Endodermal cell (in vitro differentiated cells): ENCODE results near the gene ZNF618. TPM values are rescaled to one million over a fixed set of nuclear protein-coding genes. Genes with fewer than 3 reads are reported as not detected.

Experiments used
- DNase-seq: peaks from one replicate; pipeline ENCODE4 v3.0.0-alpha.2; 2017
- H3K27ac ChIP-seq: 2 replicates; pipeline ENCODE4 v1.5.1; 2013; ENCODE audit warnings: mild to moderate bottlenecking, low read depth, low read length, moderate library complexity
- H3K27me3 ChIP-seq: 2 replicates; pipeline ENCODE4 v1.6.1; 2013; ENCODE audit warnings: mild to moderate bottlenecking, low read length, moderate library complexity; ENCODE audit not compliant: insufficient read depth, control insufficient read depth, poor library complexity, severe bottlenecking
- H3K36me3 ChIP-seq: 2 replicates; pipeline ENCODE4 v1.7.0; 2013; ENCODE audit warnings: mild to moderate bottlenecking, low read length, moderate library complexity; ENCODE audit not compliant: control insufficient read depth, insufficient read depth
- H3K4me1 ChIP-seq: one replicate; pipeline ENCODE4 v1.7.0; 2013; ENCODE audit warnings: low read length; ENCODE audit not compliant: control insufficient read depth, insufficient read depth
- H3K4me3 ChIP-seq: 2 replicates; pipeline ENCODE4 v1.5.1; 2013; ENCODE audit warnings: mild to moderate bottlenecking, low read length, moderate library complexity
- H3K9ac ChIP-seq: 2 replicates; pipeline ENCODE4 v1.6.1; 2013; ENCODE audit warnings: mild to moderate bottlenecking, low read length, moderate library complexity; ENCODE audit not compliant: poor library complexity, severe bottlenecking; ENCODE audit errors: extremely low read depth
- H3K9me3 ChIP-seq: 2 replicates; pipeline ENCODE4 v1.6.1; 2013; ENCODE audit warnings: mild to moderate bottlenecking, low read length, moderate library complexity; ENCODE audit not compliant: control insufficient read depth
- H3K27ac Mint-ChIP-seq: 2 replicates; pipeline ENCODE4 v1.8.0; 2020; ENCODE audit warnings: mixed read lengths
- H3K27me3 Mint-ChIP-seq: 2 replicates; pipeline ENCODE4 v1.8.0; 2021; ENCODE audit warnings: mild to moderate bottlenecking, mixed read lengths; ENCODE audit not compliant: insufficient read depth
- H3K36me3 Mint-ChIP-seq: 2 replicates; pipeline ENCODE4 v1.8.0; 2020; ENCODE audit warnings: low read depth, mixed read lengths
- H3K4me1 Mint-ChIP-seq: 2 replicates; pipeline ENCODE4 v1.8.0; 2020; ENCODE audit warnings: mixed read lengths
- H3K4me3 Mint-ChIP-seq: 2 replicates; pipeline ENCODE4 v1.8.0; 2020; ENCODE audit warnings: mild to moderate bottlenecking, moderate library complexity, mixed read lengths
- H3K9me3 Mint-ChIP-seq: 2 replicates; pipeline ENCODE4 v1.8.0; 2020; ENCODE audit warnings: mild to moderate bottlenecking, mixed read lengths
- CTCF ChIP-seq: fragments of 200-600 bp; sonication (generic); conservative IDR thresholded peaks from 2 replicates; pipeline ENCODE4 v1.5.0; 2021; ENCODE audit warnings: antibody characterized with exemption, mild to moderate bottlenecking
- WGBS, 2 experiments: methylation state at CpG; one replicate each; pipeline versions ENCODE4 v1.1.5 to v1.1.7; 2013; ENCODE audit warnings: missing lambda C conversion rate in 2 of 2, mixed read lengths in 1 of 2; ENCODE audit not compliant: insufficient coverage in 1 of 2, insufficient read length in 1 of 2; 5-methylcytosine and 5-hydroxymethylcytosine counted together
- total RNA-seq, 2 donors: library from RNA; stranded (reverse); fragmentation: NEBNext Ultra II Directional in 1 of 2; extraction: Animal tissue kit (Norgen Biotek cat#: 25700) in 1 of 2; gene quantifications; 2 replicates in 1 of 2; 3 replicates in 1 of 2; pipeline ENCODE4 v1.2.1, GENCODE V29; 2021

Gene ZNF618
- total RNA-seq, 2 donors from 2014 or later, result 34.5 to 37.5 TPM

- H3K9me3 Mint-ChIP-seq, result no peaks in the 10 kb centered on the region
- TF ChIP-seq CTCF, result no peak
- H3K27ac ChIP-seq, result no peak overlapping the region
- no peaks in the 10 kb centered on the region for H3K36me3 ChIP-seq
- H3K9ac ChIP-seq, result no peak overlapping the region
- no peaks in the 10 kb centered on the region for H3K27me3 ChIP-seq
- H3K36me3 Mint-ChIP-seq, result peaks cover 2% of the 10 kb centered on the region
- peaks cover 2% of the 10 kb centered on the region for H3K4me1 Mint-ChIP-seq
- H3K27me3 Mint-ChIP-seq, result no peaks in the 10 kb centered on the region
- WGBS, 2 experiments, result 93 to 96% methylated on average over 5 to 9 of the region's 9 CpGs
- no peak overlapping the region for H3K27ac Mint-ChIP-seq
- DNase-seq, result no peak
- H3K4me3 ChIP-seq, result no peak overlapping the region
- no peaks in the 10 kb centered on the region for H3K4me1 ChIP-seq
- H3K9me3 ChIP-seq, result no peaks in the 10 kb centered on the region
- H3K4me3 Mint-ChIP-seq, result no peak overlapping the region
Observed at GRCh38 chr9:113909421-113909820, 33.3 kb downstream of the ZNF618 start.

- Histone ChIP-seq H3K9me3 (no peaks in the 10 kb centered on the region), H3K27me3 (no peaks in the 10 kb centered on the region), H3K9ac (no peak overlapping the region), H3K36me3 (no peaks in the 10 kb centered on the region), H3K4me3 (no peak overlapping the region), H3K4me1 (no peaks in the 10 kb centered on the region), H3K27ac (no peak overlapping the region)
- peaks cover 2% of the 10 kb centered on the region for H3K4me1 Mint-ChIP-seq
- 88 to 90% methylated on average over 9 to 11 of the region's 11 CpGs for WGBS, 2 experiments
- no peaks in the 10 kb centered on the region for H3K9me3 Mint-ChIP-seq
- no peak overlapping the region for H3K27ac Mint-ChIP-seq
- no peaks in the 10 kb centered on the region for H3K27me3 Mint-ChIP-seq
- H3K4me3 Mint-ChIP-seq, result no peak overlapping the region
- no peak for TF ChIP-seq CTCF
- no peak for DNase-seq
- H3K36me3 Mint-ChIP-seq, result peaks cover 2% of the 10 kb centered on the region
Observed at GRCh38 chr9:113910036-113910639, 34.0 kb downstream of the ZNF618 start.

- peaks cover 4% of the 10 kb centered on the region for H3K4me1 Mint-ChIP-seq
- no peak for TF ChIP-seq CTCF
- peaks cover 12% of the 10 kb centered on the region for H3K36me3 Mint-ChIP-seq
- Histone ChIP-seq H3K4me1 (no peaks in the 10 kb centered on the region), H3K27me3 (no peaks in the 10 kb centered on the region), H3K36me3 (peaks cover 7% of the 10 kb centered on the region), H3K27ac (no peak overlapping the region), H3K9ac (no peak overlapping the region), H3K9me3 (no peaks in the 10 kb centered on the region), H3K4me3 (no peak overlapping the region)
- no peak overlapping the region for H3K4me3 Mint-ChIP-seq
- H3K27me3 Mint-ChIP-seq, result no peaks in the 10 kb centered on the region
- no peaks in the 10 kb centered on the region for H3K9me3 Mint-ChIP-seq
- DNase-seq, result peak; percentile 36
- 78 to 87% methylated on average over 4 to 6 of the region's 6 CpGs for WGBS, 2 experiments
- H3K27ac Mint-ChIP-seq, result no peak overlapping the region
Observed at GRCh38 chr9:113911850-113912557, 35.9 kb downstream of the ZNF618 start.
